ENCODE results near the gene CACNA1E.

The CACNA1E gene

GRCh38 chr1:181485287-181486097 lies 2.2 kb downstream of the CACNA1E start:
- peak; percentile 80 for DNase-seq

GRCh38 chr1:181486098-181486420 lies 2.7 kb downstream of the CACNA1E start:
- DNase-seq: no peak

- DNase-seq: no peak
Observed at GRCh38 chr1:181488866-181489265, 5.5 kb downstream of the CACNA1E start.

- DNase-seq: no peak
Observed at GRCh38 chr1:181490276-181490675, 7.0 kb downstream of the CACNA1E start.

GRCh38 chr1:181490740-181491712 lies 7.7 kb downstream of the CACNA1E start:
- no peak for DNase-seq

GRCh38 chr1:181493166-181493565 lies 9.8 kb downstream of the CACNA1E start:
- DNase-seq: no peak

- DNase-seq: no peak
Observed at GRCh38 chr1:181493885-181494284, 10.6 kb downstream of the CACNA1E start.

- no peak for DNase-seq
Observed at GRCh38 chr1:181496759-181497158, 13.4 kb downstream of the CACNA1E start.

- no peak for DNase-seq
Observed at GRCh38 chr1:181497870-181498269, 14.6 kb downstream of the CACNA1E start.

GRCh38 chr1:181499825-181500224 lies 16.5 kb downstream of the CACNA1E start:
- no peak for DNase-seq

- DNase-seq: no peak
Observed at GRCh38 chr1:181500636-181501035, 17.3 kb downstream of the CACNA1E start.

- DNase-seq: no peak
Observed at GRCh38 chr1:181501612-181502011, 18.3 kb downstream of the CACNA1E start.

- no peak for DNase-seq
Observed at GRCh38 chr1:181503171-181503810, 20.0 kb downstream of the CACNA1E start.

- DNase-seq: peak; percentile 67
Observed at GRCh38 chr1:181504399-181504842, 21.1 kb downstream of the CACNA1E start.

- DNase-seq: no peak
Observed at GRCh38 chr1:181506563-181507353, 23.4 kb downstream of the CACNA1E start.

GRCh38 chr1:181508486-181509165 lies 25.3 kb downstream of the CACNA1E start:
- no peak for DNase-seq

GRCh38 chr1:181513786-181514297 lies 30.5 kb downstream of the CACNA1E start:
- no peak for DNase-seq

- DNase-seq: peak; percentile 34
Observed at GRCh38 chr1:181514298-181515290, 31.3 kb downstream of the CACNA1E start.

- DNase-seq: no peak
Observed at GRCh38 chr1:181516706-181517105, 33.4 kb downstream of the CACNA1E start.

GRCh38 chr1:181517181-181517875 lies 34.0 kb downstream of the CACNA1E start:
- DNase-seq: no peak

Measured in NCI-H1436 (cell line).